Amniotic stem cell (primary cell): ENCODE results near the gene FCMR.

Source experiments
- DNase-seq: peaks from one replicate; lab custom pipeline; 2025; lab: John Stamatoyannopoulos, UW

FCMR gene, protein sequence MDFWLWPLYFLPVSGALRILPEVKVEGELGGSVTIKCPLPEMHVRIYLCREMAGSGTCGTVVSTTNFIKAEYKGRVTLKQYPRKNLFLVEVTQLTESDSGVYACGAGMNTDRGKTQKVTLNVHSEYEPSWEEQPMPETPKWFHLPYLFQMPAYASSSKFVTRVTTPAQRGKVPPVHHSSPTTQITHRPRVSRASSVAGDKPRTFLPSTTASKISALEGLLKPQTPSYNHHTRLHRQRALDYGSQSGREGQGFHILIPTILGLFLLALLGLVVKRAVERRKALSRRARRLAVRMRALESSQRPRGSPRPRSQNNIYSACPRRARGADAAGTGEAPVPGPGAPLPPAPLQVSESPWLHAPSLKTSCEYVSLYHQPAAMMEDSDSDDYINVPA

DNA sequence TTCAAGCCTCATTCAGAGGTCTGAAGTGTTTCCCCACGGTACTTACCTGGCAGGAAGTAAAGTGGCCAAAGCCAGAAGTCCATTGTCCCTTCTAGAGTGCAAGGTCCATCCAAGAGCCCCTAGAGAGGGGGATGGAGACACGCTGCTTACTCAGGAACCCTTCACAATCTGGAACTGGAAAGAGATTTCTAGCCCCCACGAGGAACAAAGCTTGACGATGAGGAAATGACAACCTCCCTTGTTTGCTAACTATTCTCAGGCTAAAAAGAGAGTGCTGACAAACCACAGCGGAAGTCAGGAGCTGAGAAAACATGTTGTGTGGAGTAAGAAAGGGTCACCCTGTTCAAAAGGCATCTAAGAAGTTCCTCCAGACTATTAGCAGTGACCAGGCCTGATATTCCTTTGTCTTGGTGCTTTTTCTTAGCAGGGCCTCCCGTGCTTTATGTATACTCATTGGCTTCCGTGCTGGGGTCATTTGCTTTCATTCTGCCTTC lies at the start of gene FCMR:
FCMR (minus strand) TSS at position 170 of the 494 bp plus-strand sequence; CDS start at position 83, 87 bp downstream.
- no peak for DNase-seq

DNA sequence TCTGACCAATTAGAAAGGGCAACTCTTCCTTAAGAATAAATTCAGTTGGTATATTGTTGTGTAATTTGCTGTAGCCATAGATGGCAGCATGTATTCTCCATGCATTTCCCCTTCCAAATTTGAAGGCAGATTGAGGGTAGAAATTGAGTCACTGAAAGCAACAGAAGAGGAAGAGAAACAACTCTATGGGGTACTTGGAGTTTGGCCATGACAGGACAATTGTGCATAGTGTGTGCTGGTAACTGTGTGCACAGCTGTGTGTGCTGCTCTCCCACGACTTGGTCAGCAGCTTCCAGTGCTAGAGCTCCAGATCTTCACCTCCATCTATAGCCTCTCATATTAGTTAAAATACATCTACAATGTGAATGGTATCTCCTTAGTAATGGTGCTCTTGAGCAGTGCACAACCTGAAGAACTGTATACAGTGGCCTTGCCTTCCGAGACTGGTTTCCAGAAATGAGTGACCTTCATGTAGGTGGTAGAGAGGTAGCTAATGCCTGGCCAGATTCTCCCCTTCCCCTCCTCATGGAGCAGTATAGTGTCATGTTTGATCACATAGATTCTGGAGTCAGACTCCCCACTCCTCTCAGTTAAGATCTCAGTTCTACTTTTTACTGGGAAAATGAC lies 49.4 kb upstream of the FCMR start:
- DNase-seq = no peak

DNA sequence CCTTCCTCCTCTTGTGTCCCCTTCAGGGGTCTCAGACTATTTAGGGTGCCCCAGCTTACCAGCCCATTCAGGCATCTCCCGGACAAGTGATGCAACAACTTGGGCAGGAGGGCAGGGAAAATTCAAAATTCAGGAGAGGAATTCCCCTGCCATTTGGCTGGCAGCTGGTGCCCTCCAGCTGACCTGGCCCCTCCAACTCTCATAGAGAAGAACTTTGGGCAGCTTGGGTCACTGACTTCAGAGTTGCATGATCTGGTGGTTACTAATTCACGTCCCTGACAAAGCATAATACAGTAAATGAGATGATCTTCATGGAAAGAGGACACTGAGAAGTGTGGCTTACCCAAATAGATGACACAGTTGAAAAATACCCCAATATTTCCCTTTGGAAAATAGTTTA lies 48.7 kb upstream of the FCMR start, which contains the start of gene FCAMR:
FCAMR (minus strand) TSS at position 15 of the 400 bp plus-strand sequence. CDS start 335 bp downstream, outside the sequence.
- DNase-seq = no peak

DNA sequence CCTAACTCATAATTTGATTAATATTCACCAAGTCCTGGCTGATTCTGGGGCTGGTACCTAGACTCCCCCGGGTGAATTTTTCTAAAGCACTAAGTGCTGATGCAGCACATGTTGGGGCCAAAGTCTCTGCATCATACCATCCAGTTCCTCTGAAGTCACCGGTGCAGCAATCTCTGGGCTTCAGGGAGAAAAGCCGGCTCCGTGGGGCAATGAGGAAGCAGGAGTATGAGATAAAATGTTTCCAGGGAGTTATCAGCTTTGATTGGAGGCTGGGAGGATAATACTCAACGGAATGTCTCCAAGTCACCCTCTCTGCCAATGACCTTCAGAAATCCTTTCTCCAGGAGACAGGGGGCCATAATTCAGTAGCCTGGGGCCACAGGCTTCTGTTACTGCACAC lies 47.3 kb upstream of the FCMR start:
- no peak for DNase-seq

DNA sequence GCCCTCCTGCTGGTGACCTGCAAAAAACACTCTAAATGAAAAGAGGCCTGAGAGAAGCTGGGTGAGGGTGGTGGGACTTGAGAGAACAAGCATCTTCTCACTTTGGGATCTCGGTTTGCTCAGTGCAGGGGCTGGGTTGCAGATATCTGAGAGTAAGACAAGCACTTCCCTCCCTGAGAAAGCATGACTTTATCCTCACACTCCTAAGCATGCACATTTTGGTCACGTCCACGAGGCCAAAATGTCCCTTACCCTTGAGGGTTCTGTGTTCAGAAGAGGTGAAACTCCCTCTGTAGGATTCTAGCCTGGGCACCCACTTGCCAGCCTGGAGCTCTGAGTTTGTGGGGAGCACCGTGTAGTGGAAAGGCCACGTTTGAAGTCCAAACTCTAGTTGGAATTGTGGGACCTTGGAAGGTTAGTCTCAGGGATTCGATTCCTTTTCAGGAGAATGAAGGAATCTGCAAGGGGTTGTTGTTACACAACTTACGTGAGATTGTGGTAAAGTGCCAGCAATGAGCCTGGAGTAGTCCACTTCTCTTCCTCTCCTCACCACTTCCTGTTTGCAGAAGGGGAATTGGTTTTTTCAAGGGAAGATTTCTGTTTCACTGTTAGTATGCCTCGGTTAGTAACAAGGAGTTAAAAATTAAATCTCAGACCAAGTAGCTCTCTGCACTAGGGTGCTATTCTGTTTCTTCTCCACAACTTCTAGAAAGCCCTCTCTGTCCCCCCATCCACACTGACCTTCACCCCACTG lies 45.5 kb upstream of the FCMR start:
- no peak for DNase-seq

DNA sequence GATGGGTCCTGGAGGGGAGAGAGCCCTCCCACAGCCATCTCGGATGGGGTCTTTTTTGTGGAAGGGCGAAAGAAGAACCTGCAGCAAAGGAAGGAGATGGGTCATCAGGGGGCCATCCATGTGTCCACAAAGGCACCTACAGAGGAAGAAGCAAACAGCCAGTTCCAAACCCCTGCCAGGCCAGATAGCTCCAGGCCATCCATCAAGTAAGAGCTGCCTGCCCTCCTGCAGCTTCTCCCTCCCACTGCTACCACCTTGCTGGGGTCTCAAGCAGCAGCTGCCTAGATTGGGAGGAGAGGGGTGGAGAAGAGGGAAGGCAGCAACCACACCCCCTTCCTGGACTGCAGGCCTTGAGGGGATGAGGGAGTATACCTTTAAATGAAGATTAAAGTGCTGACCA lies 44.0 kb upstream of the FCMR start:
- DNase-seq = no peak

DNA sequence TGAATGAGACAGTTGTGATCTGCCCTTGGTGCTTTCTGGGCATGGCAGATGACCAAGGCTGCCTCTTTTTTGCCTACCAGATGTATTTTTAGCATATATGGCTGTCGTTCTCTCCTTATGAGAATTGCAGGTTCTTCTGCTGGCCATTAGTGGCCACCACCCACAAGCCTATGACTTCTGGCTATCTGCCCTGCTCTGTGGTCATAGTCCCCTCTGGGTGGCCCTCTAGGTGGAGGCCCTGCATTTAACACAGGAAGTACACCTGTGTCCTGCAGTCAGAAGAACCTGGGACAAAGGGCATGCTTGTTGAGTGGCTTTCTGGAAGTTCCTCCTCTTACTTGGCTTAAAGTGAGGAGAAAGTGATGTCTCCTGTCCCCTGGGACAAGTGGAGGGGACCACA lies 42.0 kb upstream of the FCMR start:
- no peak for DNase-seq

DNA sequence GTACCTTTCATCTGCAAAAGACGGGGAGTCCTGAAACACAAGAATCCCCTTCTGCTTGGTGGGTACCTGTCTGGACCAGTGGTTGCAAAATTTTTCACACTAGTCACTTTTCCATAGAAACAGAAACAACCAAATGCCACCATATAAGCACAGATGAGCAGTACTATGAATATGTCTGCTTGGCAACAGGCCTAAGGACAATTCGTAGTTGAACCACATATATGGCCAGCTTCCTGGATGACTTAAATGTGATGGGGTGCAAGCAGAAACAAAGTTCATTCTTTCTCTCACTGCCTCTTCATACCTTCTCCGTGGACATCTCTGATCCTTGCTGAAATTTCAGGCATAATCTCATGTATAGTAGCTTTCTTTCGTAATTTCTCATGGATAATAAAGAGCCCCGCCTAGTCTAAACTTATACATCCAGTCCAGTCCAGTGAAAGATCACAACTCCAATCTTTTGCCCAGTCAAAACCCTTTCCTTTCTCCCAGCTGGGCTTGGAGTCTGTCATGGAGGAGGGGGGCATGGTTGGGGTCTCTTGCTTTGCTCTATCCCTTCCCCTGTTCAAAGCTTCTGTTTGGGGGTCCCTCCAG lies 41.5 kb upstream of the FCMR start:
- no peak for DNase-seq

DNA sequence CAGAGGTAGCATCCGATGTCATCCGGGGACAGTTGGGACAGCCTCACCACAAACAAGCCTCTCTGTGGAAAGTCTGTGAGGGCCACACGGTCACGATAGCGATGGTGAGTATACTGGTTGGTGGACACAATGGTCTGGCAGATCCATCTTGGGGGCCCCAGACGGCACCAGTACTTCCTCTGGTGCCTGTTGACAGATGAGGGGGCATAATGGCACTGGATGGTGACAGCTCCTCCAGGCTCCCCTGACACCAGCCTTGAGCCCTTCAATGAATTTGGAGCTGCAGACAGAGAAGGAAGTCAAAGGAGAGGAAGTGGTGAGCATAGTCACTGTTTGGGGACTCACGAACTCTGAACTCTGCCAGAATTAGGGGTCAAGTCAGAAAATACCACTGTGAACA lies 40.5 kb upstream of the FCMR start:
- no peak for DNase-seq

DNA sequence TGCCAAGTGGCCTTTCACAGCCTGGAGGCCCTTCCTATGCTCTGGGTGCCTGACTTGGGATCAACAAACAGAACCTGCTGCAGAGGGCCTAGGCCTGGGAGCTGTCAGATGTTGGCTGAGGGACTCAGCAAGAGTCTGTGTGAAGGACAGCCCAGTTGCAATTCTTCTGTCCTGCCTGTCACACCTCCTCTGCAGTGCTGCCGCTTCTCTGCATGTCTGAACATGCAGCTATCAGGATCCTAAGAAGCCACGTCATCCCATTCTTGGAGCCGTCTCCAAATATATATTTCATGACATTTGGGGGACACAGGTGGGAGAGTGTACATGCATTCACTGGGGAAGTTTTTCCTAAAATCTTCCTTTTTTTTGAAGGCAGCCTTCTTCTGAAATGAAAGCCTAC lies 39.9 kb upstream of the FCMR start:
- DNase-seq = no peak

DNA sequence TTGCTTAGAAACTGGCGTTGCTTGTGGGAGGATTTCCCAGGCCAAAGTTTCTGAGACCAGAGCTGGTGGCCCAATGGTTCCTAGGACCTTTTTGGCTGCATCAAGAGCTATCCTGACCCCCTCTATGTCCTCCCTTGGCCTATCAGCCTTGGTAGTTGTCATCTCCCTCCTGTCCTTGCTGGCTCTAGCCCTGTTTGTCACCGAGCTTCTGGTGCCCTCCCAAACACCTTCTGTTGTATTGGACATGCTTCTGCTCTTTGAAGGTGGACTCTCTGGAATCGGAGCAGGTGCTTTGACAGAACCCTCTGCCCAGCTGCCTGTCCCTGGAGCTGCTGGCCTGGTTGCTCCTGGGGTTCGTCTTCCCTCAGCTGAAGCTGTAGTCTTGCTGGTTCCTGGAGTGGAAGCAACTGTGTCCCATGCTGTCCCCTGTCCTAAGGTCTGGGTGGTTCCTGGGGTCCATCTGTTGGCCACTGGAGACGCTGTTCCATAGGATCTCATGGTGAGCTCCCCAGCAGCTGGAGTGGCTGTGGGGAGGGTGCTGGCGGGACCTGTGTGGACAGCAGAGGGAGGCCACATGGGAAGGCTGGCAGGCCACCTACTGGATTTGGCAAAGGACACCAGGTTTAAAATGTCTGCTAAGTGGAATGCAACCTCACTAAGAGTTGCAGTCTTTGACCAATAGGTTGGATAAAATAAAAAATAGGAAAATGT lies 39.1 kb upstream of the FCMR start:
- no peak for DNase-seq

DNA sequence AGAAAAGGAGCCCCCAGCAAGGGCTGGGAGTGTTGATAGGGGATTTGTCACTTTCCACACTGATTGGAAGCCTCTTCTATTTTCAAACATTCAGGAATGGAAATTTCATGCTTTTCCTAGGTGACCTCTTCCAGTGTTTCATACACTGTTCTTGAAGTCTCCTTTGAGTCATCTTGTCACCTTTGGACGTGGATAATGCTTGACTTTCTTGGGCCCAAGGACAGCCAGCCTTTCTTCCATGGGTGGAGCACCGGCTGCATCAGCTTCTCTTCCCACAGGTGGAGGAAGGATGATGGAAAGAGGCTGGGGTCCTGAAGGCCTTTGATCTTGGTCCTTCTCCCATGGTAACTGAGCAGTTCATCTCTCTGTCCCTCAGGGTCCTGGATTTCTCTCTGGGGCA lies 36.4 kb upstream of the FCMR start:
- DNase-seq = no peak

DNA sequence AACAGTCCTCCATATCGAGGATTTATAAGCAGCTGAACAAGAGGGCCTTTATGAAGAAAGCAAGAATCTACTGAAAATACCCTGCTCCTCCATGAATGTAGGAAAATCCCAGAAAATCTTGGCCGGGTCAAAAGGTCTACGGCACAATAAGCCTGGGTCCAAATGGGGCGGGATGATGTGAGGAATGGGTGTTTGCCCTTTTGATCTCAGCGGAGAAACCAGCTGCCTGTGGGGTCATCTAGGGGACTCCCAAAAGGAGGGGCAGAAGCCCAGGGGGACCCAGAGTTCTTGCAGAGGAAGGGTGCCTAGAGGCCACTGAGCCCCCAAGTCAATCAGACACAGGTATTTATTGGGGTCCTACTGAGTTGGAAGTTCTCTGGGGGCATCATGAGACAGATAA lies 35.9 kb upstream of the FCMR start:
- DNase-seq = no peak

DNA sequence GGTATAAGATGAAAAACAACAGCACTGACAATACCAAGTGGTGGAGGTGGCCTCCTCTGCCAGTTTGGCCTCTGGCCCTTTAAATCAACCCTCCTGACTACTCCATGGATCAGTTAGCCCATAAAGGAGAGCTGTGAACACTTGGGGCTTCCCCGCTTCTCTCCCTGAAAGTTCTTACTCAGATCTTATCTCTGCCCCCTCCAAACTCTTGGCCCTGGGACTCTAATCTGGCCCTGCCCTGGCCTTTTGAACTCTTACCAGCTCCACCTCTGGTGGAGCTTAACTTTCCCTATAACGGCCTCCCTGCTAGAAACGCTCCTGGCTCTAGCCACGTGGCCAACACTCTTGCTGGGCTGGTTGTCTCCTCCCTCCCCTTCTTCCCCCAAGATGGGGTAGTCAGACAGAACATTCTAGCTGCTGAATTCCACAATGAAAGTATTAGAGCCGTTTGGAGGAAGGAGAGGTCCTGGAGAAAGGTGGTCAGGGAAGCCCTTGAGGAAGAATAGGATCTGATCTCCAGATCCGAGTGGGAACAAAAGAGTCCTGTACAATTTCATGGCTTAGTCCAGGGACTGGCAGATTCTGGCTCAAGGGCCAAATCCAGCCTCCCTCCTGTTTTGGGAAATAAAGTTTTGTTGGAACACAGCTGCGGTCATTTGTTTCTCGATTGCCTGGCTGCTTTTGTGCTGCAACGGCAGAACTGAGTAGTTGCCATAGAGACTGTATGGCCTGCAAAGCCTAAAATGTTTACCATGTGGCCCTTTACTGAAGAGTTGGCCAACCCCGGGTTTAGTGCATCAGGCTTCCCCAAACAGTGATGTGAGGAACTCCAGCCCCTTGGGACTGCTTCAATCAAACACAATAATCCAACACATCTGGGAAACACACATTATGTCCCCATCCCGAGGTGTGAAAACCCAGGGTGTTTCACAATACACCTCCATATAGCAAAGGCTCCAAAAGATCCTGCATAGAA lies 34.0 kb upstream of the FCMR start:
- no peak for DNase-seq

DNA sequence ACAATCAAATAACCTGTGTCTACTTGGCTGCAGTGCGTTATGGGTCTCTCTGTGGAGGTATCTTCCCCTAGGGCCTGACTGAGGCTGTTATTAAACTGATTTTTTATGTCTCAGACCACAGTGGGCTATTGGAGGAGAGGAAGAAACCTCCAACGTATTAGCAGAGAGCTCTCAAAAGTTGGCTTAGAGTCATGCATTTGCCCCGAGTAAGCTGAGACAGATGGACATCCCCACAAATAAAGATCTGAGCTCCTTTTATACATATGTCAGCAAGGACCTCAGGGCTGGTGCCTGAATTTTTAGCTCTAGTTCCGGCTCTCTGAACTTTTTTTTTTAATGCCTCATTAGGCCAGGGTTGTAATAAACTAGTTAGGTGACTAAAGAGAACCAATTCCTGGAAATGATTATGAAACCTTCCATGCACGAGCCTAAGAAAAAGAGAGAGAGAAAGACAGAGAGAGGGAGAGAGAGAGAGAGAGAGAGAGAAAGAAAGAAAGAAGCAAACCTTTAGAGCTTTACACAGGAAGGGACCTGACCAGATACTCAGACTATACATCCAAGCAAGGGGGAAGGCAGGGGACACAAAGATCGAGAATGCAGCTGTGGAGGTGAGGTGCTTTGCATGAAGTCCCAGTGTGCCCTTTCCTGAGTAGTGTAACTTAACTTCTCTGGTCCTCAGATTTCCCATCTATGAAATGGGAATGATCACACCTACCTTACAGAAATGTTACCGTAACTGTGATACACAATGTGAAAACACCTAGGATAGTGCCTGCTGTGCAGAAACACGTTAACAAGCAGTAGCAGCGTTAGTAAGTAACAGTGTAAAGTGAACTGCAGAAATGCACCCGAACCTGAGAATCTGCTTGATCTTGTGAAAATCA lies 33.0 kb upstream of the FCMR start:
- no peak for DNase-seq

DNA sequence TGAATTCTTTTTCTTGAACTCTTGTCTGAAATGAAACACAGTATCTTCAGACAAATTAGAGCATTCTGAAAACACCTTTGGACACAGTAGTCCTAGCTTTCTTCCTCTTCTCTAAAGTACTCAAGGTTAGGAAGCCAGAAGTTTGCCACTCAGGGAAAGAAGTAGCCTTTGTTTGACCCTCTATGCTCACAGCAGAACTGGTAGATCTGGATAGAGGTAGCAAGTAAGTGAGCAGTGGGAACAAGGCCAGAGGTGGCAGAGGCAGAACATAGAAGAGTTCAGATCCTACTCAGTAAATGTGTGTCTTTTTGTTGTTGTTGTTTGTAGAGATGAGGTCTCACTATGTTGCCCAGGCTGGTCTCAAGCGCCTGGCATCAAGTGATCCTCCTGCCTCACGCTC lies 31.9 kb upstream of the FCMR start:
- no peak for DNase-seq

DNA sequence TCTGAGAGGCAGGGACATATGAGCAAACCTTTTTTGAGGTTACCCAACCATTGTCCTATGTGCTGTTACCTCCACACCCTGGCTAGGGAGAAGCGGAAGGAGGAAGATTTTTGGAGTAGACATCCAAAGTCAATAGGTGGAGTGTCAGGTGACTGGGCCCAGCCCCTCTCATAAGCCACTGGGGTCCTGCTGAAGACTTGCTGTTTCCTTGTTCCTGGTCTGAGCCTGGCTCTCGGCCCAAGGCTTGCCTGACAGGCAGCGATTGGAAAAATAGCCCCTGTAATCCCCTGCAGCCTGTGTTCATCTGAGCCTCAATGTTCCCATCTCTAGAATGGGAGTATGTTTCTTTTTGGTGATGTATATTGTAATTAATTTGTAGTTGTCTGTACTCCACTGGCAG lies 31.4 kb upstream of the FCMR start:
- DNase-seq = no peak

DNA sequence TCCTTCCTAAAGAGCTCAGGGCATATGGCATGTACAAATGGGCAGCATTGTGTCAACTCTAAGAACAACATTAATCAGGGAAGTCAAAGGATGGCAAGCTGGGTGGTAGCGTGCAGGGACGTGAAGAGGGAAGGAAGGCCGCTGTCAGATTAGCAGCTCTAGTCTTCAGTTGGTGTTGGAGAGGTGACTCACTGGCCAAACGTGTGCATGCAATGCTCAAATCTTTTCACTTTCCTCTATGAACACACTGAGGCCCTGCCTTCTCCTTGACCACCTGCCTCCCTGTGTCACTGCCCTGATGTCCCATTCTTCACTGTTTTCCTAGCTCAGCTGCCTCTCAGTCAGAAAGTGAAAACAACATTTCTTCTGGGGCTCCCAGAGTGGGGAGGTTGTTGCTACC lies 30.4 kb upstream of the FCMR start:
- no peak for DNase-seq

DNA sequence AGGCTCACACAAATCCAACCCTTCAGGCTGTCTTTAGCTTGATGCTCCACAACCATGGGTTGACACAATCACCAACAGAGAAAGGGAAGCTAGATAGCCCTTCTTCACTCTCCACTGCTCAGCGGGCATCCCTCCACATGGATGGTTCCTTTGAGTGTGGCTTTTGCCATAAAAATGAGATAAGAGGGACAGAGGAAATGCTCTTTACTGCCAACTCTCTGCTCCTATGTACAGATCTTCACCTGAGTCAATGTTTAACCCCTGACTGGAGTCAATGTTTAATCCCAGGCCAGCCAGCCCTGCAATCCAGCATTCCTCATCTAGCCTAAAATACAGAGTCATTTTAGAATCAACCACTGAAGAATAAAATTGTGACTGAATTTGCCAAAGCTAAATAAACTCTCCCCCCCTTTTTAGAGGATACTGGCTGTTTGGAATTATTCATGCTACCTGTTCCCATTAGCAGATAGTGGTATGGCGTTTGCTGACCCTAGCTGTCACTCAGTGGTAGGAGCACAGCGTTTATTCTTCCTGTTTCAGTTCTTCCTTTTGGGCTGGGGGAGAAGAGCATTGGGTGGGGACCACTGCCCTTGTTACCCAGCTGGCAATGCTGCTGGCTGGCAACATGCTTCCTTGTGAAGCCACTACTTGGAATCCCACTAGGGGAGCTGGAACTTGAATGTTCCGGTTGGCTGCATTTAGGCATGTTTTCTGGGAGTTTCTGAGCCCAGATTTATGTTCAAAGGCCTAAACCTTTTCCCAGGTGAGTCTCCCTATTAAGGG lies 29.8 kb upstream of the FCMR start:
- DNase-seq = no peak
